Endothelial cell (in vitro differentiated cells): ENCODE measurements around the gene CKAP2L. TPM values are rescaled to one million over a fixed set of nuclear protein-coding genes. Genes with fewer than 3 reads are reported as not detected.

Source experiments
- DNase-seq: peaks from one replicate; pipeline ENCODE4 v3.0.0; 2021; ENCODE audit warnings: low spot score
- H3K27ac Mint-ChIP-seq: one replicate; pipeline ENCODE4 v1.8.0; 2021; ENCODE audit warnings: mixed read lengths, inconsistent platforms; ENCODE audit not compliant: unreplicated experiment
- H3K27me3 Mint-ChIP-seq: one replicate; pipeline ENCODE4 v1.8.0; 2021; ENCODE audit warnings: mild to moderate bottlenecking, moderate library complexity, mixed read lengths, inconsistent platforms; ENCODE audit not compliant: unreplicated experiment
- H3K36me3 Mint-ChIP-seq: one replicate; pipeline ENCODE4 v1.8.0; 2021; ENCODE audit warnings: mild to moderate bottlenecking, low read depth, mixed read lengths, inconsistent platforms; ENCODE audit not compliant: unreplicated experiment
- H3K4me1 Mint-ChIP-seq: one replicate; pipeline ENCODE4 v1.8.0; 2021; ENCODE audit warnings: mild to moderate bottlenecking, mixed read lengths, inconsistent platforms; ENCODE audit not compliant: unreplicated experiment
- H3K4me3 Mint-ChIP-seq: one replicate; pipeline ENCODE4 v1.8.0; 2021; ENCODE audit warnings: mild to moderate bottlenecking, mixed read lengths, inconsistent platforms; ENCODE audit not compliant: unreplicated experiment
- H3K9me3 Mint-ChIP-seq: one replicate; pipeline ENCODE4 v1.8.0; 2021; ENCODE audit warnings: mixed read lengths, inconsistent platforms; ENCODE audit not compliant: unreplicated experiment
- CTCF ChIP-seq: fragments of 200-600 bp; sonication (generic); IDR thresholded peaks from one replicate; pipeline ENCODE4 v1.5.0; 2021; ENCODE audit warnings: antibody characterized with exemption; ENCODE audit not compliant: unreplicated experiment
- total RNA-seq: library from RNA; stranded (reverse); fragmentation: NEBNext Ultra II Directional; extraction: Animal tissue kit (Norgen Biotek cat#: 25700); gene quantifications from one replicate; pipeline ENCODE4 v1.2.1, GENCODE V29; 2021; ENCODE audit not compliant: unreplicated experiment

CKAP2L gene
- total RNA-seq, 1 donor from 2014 or later, result 5.5 TPM

GRCh38 chr2:112713585-112713925 lies 50.9 kb downstream of the CKAP2L start:
- Mint-ChIP-seq H3K36me3 (peaks cover 4% of the 10 kb centered on the region), H3K9me3 (peaks cover 3% of the 10 kb centered on the region), H3K27ac (no peak overlapping the region), H3K27me3 (peaks cover 9% of the 10 kb centered on the region), H3K4me1 (peaks cover 12% of the 10 kb centered on the region), H3K4me3 (no peak overlapping the region)
- no peak for TF ChIP-seq CTCF
- DNase-seq, result no peak

GRCh38 chr2:112712903-112713584 lies 51.4 kb downstream of the CKAP2L start:
- no peak for DNase-seq
- no peak for TF ChIP-seq CTCF
- no peak overlapping the region for H3K4me3 Mint-ChIP-seq
- no peak overlapping the region for H3K27ac Mint-ChIP-seq
- peaks cover 9% of the 10 kb centered on the region for H3K27me3 Mint-ChIP-seq
- H3K9me3 Mint-ChIP-seq, result peaks cover 3% of the 10 kb centered on the region
- H3K36me3 Mint-ChIP-seq, result peaks cover 4% of the 10 kb centered on the region
- H3K4me1 Mint-ChIP-seq, result peaks cover 16% of the 10 kb centered on the region

GRCh38 chr2:112712465-112712864 lies 51.9 kb downstream of the CKAP2L start:
- Mint-ChIP-seq H3K4me1 (peaks cover 19% of the 10 kb centered on the region), H3K4me3 (no peak overlapping the region), H3K9me3 (peaks cover 3% of the 10 kb centered on the region), H3K27ac (no peak overlapping the region), H3K36me3 (peaks cover 4% of the 10 kb centered on the region), H3K27me3 (peaks cover 9% of the 10 kb centered on the region)
- no peak for DNase-seq
- TF ChIP-seq CTCF, result no peak

GRCh38 chr2:112710956-112711750 lies 53.3 kb downstream of the CKAP2L start:
- Mint-ChIP-seq H3K27me3 (peaks cover 9% of the 10 kb centered on the region), H3K36me3 (peaks cover 4% of the 10 kb centered on the region), H3K9me3 (peaks cover 3% of the 10 kb centered on the region), H3K4me3 (no peak overlapping the region), H3K27ac (no peak overlapping the region), H3K4me1 (peaks cover 26% of the 10 kb centered on the region)
- no peak for DNase-seq
- TF ChIP-seq CTCF, result no peak

- Mint-ChIP-seq H3K9me3 (peaks cover 3% of the 10 kb centered on the region), H3K27me3 (peaks cover 9% of the 10 kb centered on the region), H3K4me3 (no peak overlapping the region), H3K4me1 (peaks cover 34% of the 10 kb centered on the region), H3K36me3 (peaks cover 4% of the 10 kb centered on the region), H3K27ac (no peak overlapping the region)
- no peak for TF ChIP-seq CTCF
- no peak for DNase-seq
These were observed 54.7 kb downstream of the CKAP2L start for GRCh38 chr2:112709703-112710102.
